Frontal cortex (tissue), 4 donors: ENCODE results near the gene SGPL1. TPM values are rescaled to one million over a fixed set of nuclear protein-coding genes. Genes with fewer than 3 reads are reported as not detected.
"Not testable (repeated sequence)": the region's sequence is repeated elsewhere in the genome, so short reads cannot be mapped to it uniquely, and the experiment has no call there.

ENCODE experiments used
- DNase-seq, 2 donors: peaks; one replicate each; pipeline ENCODE4 v3.0.0; 2012; ENCODE audit warnings: low spot score in 2 of 2
- FAIRE-seq: peaks from 2 replicates; lab custom pipeline; 2012; peaks lifted over from hg19 to GRCh38; lab: Jason Lieb, UNC
- total RNA-seq: library from RNA; depleted of rRNA; stranded (reverse); fragments of >200 nt; gene quantifications from one replicate; pipeline ENCODE4 v1.2.3, GENCODE V29; 2014
- donor health status: control.
- donor health status: control.
- donor health status: control.

Gene SGPL1
- total RNA-seq, 1 donor from 2014 or later, result 40.4 TPM

- FAIRE-seq, result no peak
- DNase-seq, result no peak
Measured at GRCh38 chr10:70834441-70835151, 18.8 kb downstream of the SGPL1 start.

- DNase-seq (no peak), FAIRE-seq (no peak)
Measured at GRCh38 chr10:70836319-70836718, 20.6 kb downstream of the SGPL1 start.

GRCh38 chr10:70837660-70838059 lies 21.9 kb downstream of the SGPL1 start:
- FAIRE-seq, result no peak

GRCh38 chr10:70838270-70838805 lies 22.6 kb downstream of the SGPL1 start:
- DNase-seq (no peak), FAIRE-seq (no peak)

More at GRCh38 chr10:70837660-70838059, 21.9 kb downstream of the SGPL1 start:
- DNase-seq, result no peak

GRCh38 chr10:70840836-70841235 lies 25.1 kb downstream of the SGPL1 start:
- no peak for DNase-seq
- no peak for FAIRE-seq

GRCh38 chr10:70843333-70843732 lies 27.6 kb downstream of the SGPL1 start:
- no peak for DNase-seq
- FAIRE-seq, result no peak

GRCh38 chr10:70843776-70844489 lies 28.2 kb downstream of the SGPL1 start:
- DNase-seq (no peak), FAIRE-seq (no peak)

GRCh38 chr10:70845256-70845655 lies 29.5 kb downstream of the SGPL1 start:
- no peak for FAIRE-seq
- DNase-seq, result no peak

GRCh38 chr10:70845816-70846215 lies 30.1 kb downstream of the SGPL1 start:
- no peak for FAIRE-seq
- DNase-seq, result no peak

- DNase-seq (no peak), FAIRE-seq (no peak)
Measured at GRCh38 chr10:70846795-70847194, 31.0 kb downstream of the SGPL1 start.

- FAIRE-seq, result no peak
- DNase-seq, result peak in 1 of 2 donors; percentile 8
Measured at GRCh38 chr10:70847659-70848360, 32.1 kb downstream of the SGPL1 start.

GRCh38 chr10:70849582-70850016 lies 33.9 kb downstream of the SGPL1 start:
- DNase-seq, result no peak
- FAIRE-seq, result no peak

- no peak for FAIRE-seq
- no peak for DNase-seq
Measured at GRCh38 chr10:70850097-70850496, 34.3 kb downstream of the SGPL1 start.

GRCh38 chr10:70851597-70852475 lies 36.1 kb downstream of the SGPL1 start:
- no peak for DNase-seq
- FAIRE-seq, result no peak

- FAIRE-seq, result no peak
Measured at GRCh38 chr10:70853038-70853437, 37.3 kb downstream of the SGPL1 start.

GRCh38 chr10:70853457-70853856 lies 37.7 kb downstream of the SGPL1 start:
- FAIRE-seq (no peak), DNase-seq (no peak)

More at GRCh38 chr10:70853038-70853437, 37.3 kb downstream of the SGPL1 start:
- no peak for DNase-seq

- DNase-seq (no peak), FAIRE-seq (no peak)
Measured at GRCh38 chr10:70856454-70856853, 40.7 kb downstream of the SGPL1 start.

GRCh38 chr10:70858759-70859158 lies 43.0 kb downstream of the SGPL1 start:
- no peak for DNase-seq
- no peak for FAIRE-seq

- DNase-seq, FAIRE-seq: not testable (repeated sequence)
Measured at GRCh38 chr10:70861495-70862197, 45.9 kb downstream of the SGPL1 start.
